Fibroblast of villous mesenchyme (primary cell): Measurements from ENCODE around the gene DEPDC5. TPM values are rescaled to one million over a fixed set of nuclear protein-coding genes. Genes with fewer than 3 reads are reported as not detected.

Source experiments
- DNase-seq: peaks from one replicate; pipeline ENCODE4 v3.0.0-alpha.2; 2010; ENCODE audit warnings: low read depth
- H3K4me3 ChIP-seq: 2 replicates; pipeline ENCODE4 v1.5.1; 2011; ENCODE audit warnings: low read depth, mild to moderate bottlenecking, low read length
- CTCF ChIP-seq: IDR thresholded peaks from 2 replicates; pipeline ENCODE4 v1.5.1; 2012; ENCODE audit warnings: low read depth, mild to moderate bottlenecking, low read length; ENCODE audit not compliant: insufficient read depth
- total RNA-seq: library from RNA; depleted of rRNA; stranded (reverse); fragments of >200 nt; gene quantifications from 2 replicates; pipeline ENCODE4 v1.2.3, GENCODE V29; 2012

DEPDC5 gene
- total RNA-seq, 1 donor: 13.0 TPM

GRCh38 chr22:31925056-31925455 lies 171.2 kb downstream of the DEPDC5 start:
- DNase-seq: no peak
- TF ChIP-seq CTCF: no peak
- no peak overlapping the region for H3K4me3 ChIP-seq

- no peak overlapping the region for H3K4me3 ChIP-seq
- no peak for TF ChIP-seq CTCF
- no peak for DNase-seq
These were observed 172.2 kb downstream of the DEPDC5 start for GRCh38 chr22:31926024-31926423.

GRCh38 chr22:31926969-31927368 lies 173.2 kb downstream of the DEPDC5 start:
- H3K4me3 ChIP-seq: no peak overlapping the region
- DNase-seq: no peak
- TF ChIP-seq CTCF: no peak

- no peak for DNase-seq
- TF ChIP-seq CTCF: no peak
- H3K4me3 ChIP-seq: no peak overlapping the region
These were observed 173.7 kb downstream of the DEPDC5 start for GRCh38 chr22:31927562-31927961.

GRCh38 chr22:31929167-31929930 lies 175.5 kb downstream of the DEPDC5 start:
- H3K4me3 ChIP-seq: no peak overlapping the region
- TF ChIP-seq CTCF: no peak
- peak; percentile 62 for DNase-seq

- H3K4me3 ChIP-seq: no peak overlapping the region
- DNase-seq: no peak
- no peak for TF ChIP-seq CTCF
These were observed 179.0 kb downstream of the DEPDC5 start for GRCh38 chr22:31932863-31933262.

- DNase-seq: no peak
- H3K4me3 ChIP-seq: no peak overlapping the region
- no peak for TF ChIP-seq CTCF
These were observed 179.6 kb downstream of the DEPDC5 start for GRCh38 chr22:31933406-31933805.
